RKO (cell line): ENCODE data around the gene CMC2.

Experiments used
- DNase-seq: peaks from one replicate; pipeline ENCODE4 v3.0.0-alpha.2; 2016; ENCODE audit warnings: low spot score

Gene CMC2

GRCh38 chr16:81001330-81001729 lies 5.4 kb downstream of the CMC2 start:
- DNase-seq: no peak

GRCh38 chr16:81000873-81001272 lies 5.8 kb downstream of the CMC2 start:
- DNase-seq: no peak

- no peak for DNase-seq
These were observed 8.6 kb downstream of the CMC2 start for GRCh38 chr16:80997964-80998620.

GRCh38 chr16:80997139-80997798 lies 9.4 kb downstream of the CMC2 start:
- no peak for DNase-seq

GRCh38 chr16:80996688-80997138 lies 10.0 kb downstream of the CMC2 start:
- DNase-seq: no peak

GRCh38 chr16:80994451-80994850 lies 12.2 kb downstream of the CMC2 start:
- no peak for DNase-seq

- no peak for DNase-seq
These were observed 12.9 kb downstream of the CMC2 start for GRCh38 chr16:80993834-80994233.

- DNase-seq: no peak
These were observed 13.4 kb downstream of the CMC2 start for GRCh38 chr16:80993307-80993706.

- DNase-seq: no peak
These were observed 13.9 kb downstream of the CMC2 start for GRCh38 chr16:80992676-80993293.

GRCh38 chr16:80991792-80992430 lies 14.8 kb downstream of the CMC2 start:
- no peak for DNase-seq

- no peak for DNase-seq
These were observed 15.7 kb downstream of the CMC2 start for GRCh38 chr16:80990978-80991377.

- DNase-seq: no peak
These were observed 16.1 kb downstream of the CMC2 start for GRCh38 chr16:80990577-80990976.

GRCh38 chr16:80989801-80990200 lies 16.9 kb downstream of the CMC2 start:
- DNase-seq: no peak

- no peak for DNase-seq
These were observed 17.9 kb downstream of the CMC2 start for GRCh38 chr16:80988756-80989155.

GRCh38 chr16:80986557-80986956 lies 20.1 kb downstream of the CMC2 start:
- no peak for DNase-seq

- DNase-seq: no peak
These were observed 21.1 kb downstream of the CMC2 start for GRCh38 chr16:80985611-80986010.

- no peak for DNase-seq
These were observed 22.4 kb downstream of the CMC2 start for GRCh38 chr16:80984124-80984892.

GRCh38 chr16:80982646-80983045 lies 24.0 kb downstream of the CMC2 start:
- no peak for DNase-seq

GRCh38 chr16:80981103-80981502 lies 25.6 kb downstream of the CMC2 start:
- DNase-seq: no peak

- no peak for DNase-seq
These were observed 29.7 kb downstream of the CMC2 start for GRCh38 chr16:80976946-80977345.

GRCh38 chr16:80974649-80975376 lies 31.9 kb downstream of the CMC2 start:
- DNase-seq: peak; percentile 26
